BLaER1 (cell line): ENCODE results near the gene TAPT1.

Experiments
- H3K27ac ChIP-seq: shearing (Covaris generic); formaldehyde crosslinking; 2 replicates; pipeline ENCODE4 v1.8.1; 2022
- H3K27me3 ChIP-seq: shearing (Covaris generic); formaldehyde crosslinking; 2 replicates; pipeline ENCODE4 v1.8.1; 2022
- H3K36me3 ChIP-seq: shearing (Covaris generic); formaldehyde crosslinking; 2 replicates; pipeline ENCODE4 v1.8.1; 2022
- H3K4me1 ChIP-seq: shearing (Covaris generic); formaldehyde crosslinking; 2 replicates; pipeline ENCODE4 v1.8.1; 2022
- H3K4me2 ChIP-seq: shearing (Covaris generic); formaldehyde crosslinking; 2 replicates; pipeline ENCODE4 v1.8.1; 2022
- H3K4me3 ChIP-seq: shearing (Covaris generic); formaldehyde crosslinking; 2 replicates; pipeline ENCODE4 v1.8.1; 2022
- H3K9ac ChIP-seq: shearing (Covaris generic); formaldehyde crosslinking; 2 replicates; pipeline ENCODE4 v1.8.1; 2022
- H3K9me3 ChIP-seq: shearing (Covaris generic); formaldehyde crosslinking; 2 replicates; pipeline ENCODE4 v1.8.1; 2022
- H4K20me1 ChIP-seq: shearing (Covaris generic); formaldehyde crosslinking; 2 replicates; pipeline ENCODE4 v1.8.1; 2022
- Cebpa-rat ChIP-seq: shearing (Covaris generic); IDR thresholded peaks from 2 replicates; pipeline ENCODE4 v1.8.1; 2022

Gene TAPT1

DNA sequence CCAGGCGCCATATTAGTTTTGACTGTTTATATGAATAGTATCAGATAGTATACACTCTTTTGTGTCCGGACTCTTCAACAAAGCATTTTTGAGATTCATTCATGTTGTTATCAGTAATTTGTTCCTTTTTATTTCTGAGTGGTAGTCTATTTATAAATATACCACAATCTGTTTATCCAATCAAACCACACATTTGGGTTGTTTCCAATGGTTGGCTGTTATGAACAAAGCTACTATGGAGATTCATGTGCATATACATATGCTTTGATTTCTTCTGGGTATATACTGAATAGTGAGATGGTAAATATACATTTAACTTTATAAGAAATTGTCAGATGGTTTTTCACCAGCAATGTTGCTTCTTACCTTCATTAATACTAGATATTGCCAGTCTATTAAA, 36.8 kb upstream of the TAPT1 start:
- Histone ChIP-seq H3K27ac (no peak overlapping the region), H3K4me2 (peak overlapping the region; percentile 33; the same call in 1 of the 2 replicates), H3K36me3 (no peaks in the 10 kb centered on the region)

DNA sequence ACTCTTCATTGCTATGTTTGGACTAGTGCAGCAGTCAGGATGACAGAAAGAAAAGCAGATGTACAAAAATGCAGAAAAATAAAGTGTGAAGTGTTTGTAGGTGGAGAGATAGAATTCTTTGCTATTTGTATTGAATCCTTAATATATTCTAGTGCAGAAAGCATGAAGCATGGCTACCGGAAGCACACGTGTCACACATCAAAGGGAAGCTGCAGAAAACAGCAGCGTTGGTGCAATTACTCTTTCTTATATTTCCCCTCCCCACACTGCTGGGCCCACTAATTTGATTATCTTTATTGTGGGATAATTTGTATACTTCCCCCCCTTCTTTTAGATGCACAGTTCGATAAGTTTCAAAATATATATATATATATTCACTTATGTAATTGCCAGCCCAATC, 35.9 kb upstream of the TAPT1 start:
- no peak overlapping the region for H3K9ac ChIP-seq
- no peak overlapping the region for H3K27ac ChIP-seq
- no peak for TF ChIP-seq Cebpa-rat
- no peaks in the 10 kb centered on the region for H3K36me3 ChIP-seq
- peaks cover 18% of the 10 kb centered on the region for H3K4me1 ChIP-seq
- H4K20me1 ChIP-seq = no peaks in the 10 kb centered on the region
- peak overlapping the region; percentile 33 for H3K4me2 ChIP-seq
- H3K4me3 ChIP-seq = no peak overlapping the region
- no peaks in the 10 kb centered on the region for H3K27me3 ChIP-seq
- H3K9me3 ChIP-seq = no peaks in the 10 kb centered on the region; the same call in 1 of the 2 replicates

More for the DNA sequence above, 36.8 kb upstream of the TAPT1 start:
- H3K4me1 ChIP-seq = peaks cover 18% of the 10 kb centered on the region
- no peak for TF ChIP-seq Cebpa-rat
- no peaks in the 10 kb centered on the region for H3K9me3 ChIP-seq
- H3K9ac ChIP-seq = no peak overlapping the region
- no peaks in the 10 kb centered on the region for H3K27me3 ChIP-seq
- no peak overlapping the region for H3K4me3 ChIP-seq
- no peaks in the 10 kb centered on the region for H4K20me1 ChIP-seq

DNA sequence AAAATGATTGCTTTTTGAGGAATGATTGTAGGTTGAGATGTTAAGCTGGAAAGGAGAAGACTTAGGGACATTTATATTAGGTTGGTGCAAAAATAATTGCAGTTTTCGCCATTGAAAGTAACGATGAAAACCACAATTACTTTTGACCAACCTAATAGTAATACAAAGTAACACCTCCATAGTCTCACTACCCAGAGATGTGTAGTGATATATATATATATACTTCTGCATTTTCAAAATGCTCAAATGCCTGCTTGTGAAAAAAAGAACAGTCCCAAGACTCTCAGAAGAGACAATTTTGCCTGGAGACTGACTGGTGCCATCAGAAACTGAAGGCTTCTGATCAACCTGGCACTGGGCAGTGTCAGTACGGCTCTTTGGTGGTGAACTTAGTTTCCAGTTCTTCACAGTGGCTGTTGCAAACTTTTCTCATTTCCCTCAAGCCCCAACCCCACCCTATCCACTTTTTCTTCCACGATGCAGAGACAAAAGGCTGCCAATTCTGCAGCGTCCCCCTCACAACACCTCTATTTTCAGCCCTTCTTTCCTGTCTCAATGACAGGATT, 35.1 kb upstream of the TAPT1 start:
- H3K27ac ChIP-seq = no peak overlapping the region
- H3K36me3 ChIP-seq = peaks cover 3% of the 10 kb centered on the region; the same call in 1 of the 2 replicates
- peak overlapping the region; percentile 17; the same call in 1 of the 2 replicates for H3K4me2 ChIP-seq
- H3K27me3 ChIP-seq = no peaks in the 10 kb centered on the region
- no peaks in the 10 kb centered on the region for H4K20me1 ChIP-seq
- TF ChIP-seq Cebpa-rat = no peak
- H3K9ac ChIP-seq = no peak overlapping the region
- no peak overlapping the region for H3K4me3 ChIP-seq
- peaks cover 18% of the 10 kb centered on the region for H3K4me1 ChIP-seq
- H3K9me3 ChIP-seq = peaks cover 4% of the 10 kb centered on the region

GRCh38 chr4:16259889-16260246, 33.6 kb upstream of the TAPT1 start:
- H3K36me3 ChIP-seq = peaks cover 7% of the 10 kb centered on the region; the same call in 1 of the 2 replicates
- peaks cover 18% of the 10 kb centered on the region for H3K4me1 ChIP-seq
- H3K4me2 ChIP-seq = no peak overlapping the region
- no peak for TF ChIP-seq Cebpa-rat
- H3K4me3 ChIP-seq = no peak overlapping the region
- H3K27me3 ChIP-seq = no peaks in the 10 kb centered on the region
- no peaks in the 10 kb centered on the region for H4K20me1 ChIP-seq
- no peak overlapping the region for H3K27ac ChIP-seq
- H3K9ac ChIP-seq = no peak overlapping the region
- peaks cover 5% of the 10 kb centered on the region for H3K9me3 ChIP-seq

DNA sequence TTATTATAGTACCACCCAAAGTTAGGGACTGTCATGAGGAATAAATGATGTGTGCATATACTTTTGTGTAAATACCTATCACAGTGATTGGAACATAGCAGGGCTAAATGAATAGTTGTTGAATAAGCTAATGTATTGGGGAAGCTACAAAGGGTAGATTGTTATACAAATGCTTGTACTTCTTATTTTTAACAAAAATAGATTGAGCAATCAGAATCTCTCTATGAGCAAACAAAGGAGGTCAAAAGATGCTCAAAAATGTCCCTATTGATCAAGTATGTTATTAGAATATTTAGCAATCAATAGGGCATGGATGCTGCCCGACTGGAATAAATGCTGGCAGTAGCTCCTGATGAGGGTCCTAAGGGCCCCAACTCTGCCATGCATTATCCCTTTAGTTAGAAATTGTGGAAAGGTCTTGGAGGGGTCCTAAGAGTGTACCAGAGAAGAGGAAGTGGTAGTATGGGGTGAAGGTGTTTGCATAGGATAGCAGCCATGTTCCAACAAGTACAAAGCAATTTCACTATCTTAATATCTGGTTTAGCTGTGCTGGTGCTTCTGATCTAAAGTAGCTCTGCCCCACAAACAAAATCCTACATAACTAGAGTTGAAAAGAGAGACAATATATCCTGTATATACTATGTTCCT, 33.1 kb upstream of the TAPT1 start:
- H3K4me3 ChIP-seq = no peak overlapping the region
- H3K9me3 ChIP-seq = peaks cover 5% of the 10 kb centered on the region
- no peaks in the 10 kb centered on the region for H4K20me1 ChIP-seq
- H3K36me3 ChIP-seq = peaks cover 7% of the 10 kb centered on the region; the same call in 1 of the 2 replicates
- H3K4me1 ChIP-seq = peaks cover 18% of the 10 kb centered on the region
- H3K4me2 ChIP-seq = no peak overlapping the region
- H3K9ac ChIP-seq = no peak overlapping the region
- H3K27me3 ChIP-seq = no peaks in the 10 kb centered on the region
- H3K27ac ChIP-seq = no peak overlapping the region
- no peak for TF ChIP-seq Cebpa-rat

- no peak for TF ChIP-seq Cebpa-rat
- Histone ChIP-seq H3K4me3 (no peak overlapping the region), H3K4me1 (peaks cover 12% of the 10 kb centered on the region)
Measured at GRCh38 chr4:16257611-16258010, 31.3 kb upstream of the TAPT1 start.

GRCh38 chr4:16256343-16256742, 30.1 kb upstream of the TAPT1 start:
- Histone ChIP-seq H3K36me3 (peaks cover 7% of the 10 kb centered on the region; the same call in 1 of the 2 replicates), H3K4me2 (no peak overlapping the region), H3K4me1 (no peaks in the 10 kb centered on the region), H3K27me3 (no peaks in the 10 kb centered on the region), H3K9ac (no peak overlapping the region), H3K27ac (no peak overlapping the region), H4K20me1 (no peaks in the 10 kb centered on the region), H3K4me3 (no peak overlapping the region), H3K9me3 (peaks cover 5% of the 10 kb centered on the region)
- no peak for TF ChIP-seq Cebpa-rat

More at GRCh38 chr4:16257611-16258010, 31.3 kb upstream of the TAPT1 start:
- H3K4me2 ChIP-seq = no peak overlapping the region
- H4K20me1 ChIP-seq = no peaks in the 10 kb centered on the region
- H3K36me3 ChIP-seq = peaks cover 7% of the 10 kb centered on the region; the same call in 1 of the 2 replicates
- no peak overlapping the region for H3K9ac ChIP-seq
- no peaks in the 10 kb centered on the region for H3K27me3 ChIP-seq
- H3K9me3 ChIP-seq = peaks cover 5% of the 10 kb centered on the region
- no peak overlapping the region for H3K27ac ChIP-seq

GRCh38 chr4:16255730-16256129, 29.5 kb upstream of the TAPT1 start:
- no peak for TF ChIP-seq Cebpa-rat
- H3K4me2 ChIP-seq = no peak overlapping the region

DNA sequence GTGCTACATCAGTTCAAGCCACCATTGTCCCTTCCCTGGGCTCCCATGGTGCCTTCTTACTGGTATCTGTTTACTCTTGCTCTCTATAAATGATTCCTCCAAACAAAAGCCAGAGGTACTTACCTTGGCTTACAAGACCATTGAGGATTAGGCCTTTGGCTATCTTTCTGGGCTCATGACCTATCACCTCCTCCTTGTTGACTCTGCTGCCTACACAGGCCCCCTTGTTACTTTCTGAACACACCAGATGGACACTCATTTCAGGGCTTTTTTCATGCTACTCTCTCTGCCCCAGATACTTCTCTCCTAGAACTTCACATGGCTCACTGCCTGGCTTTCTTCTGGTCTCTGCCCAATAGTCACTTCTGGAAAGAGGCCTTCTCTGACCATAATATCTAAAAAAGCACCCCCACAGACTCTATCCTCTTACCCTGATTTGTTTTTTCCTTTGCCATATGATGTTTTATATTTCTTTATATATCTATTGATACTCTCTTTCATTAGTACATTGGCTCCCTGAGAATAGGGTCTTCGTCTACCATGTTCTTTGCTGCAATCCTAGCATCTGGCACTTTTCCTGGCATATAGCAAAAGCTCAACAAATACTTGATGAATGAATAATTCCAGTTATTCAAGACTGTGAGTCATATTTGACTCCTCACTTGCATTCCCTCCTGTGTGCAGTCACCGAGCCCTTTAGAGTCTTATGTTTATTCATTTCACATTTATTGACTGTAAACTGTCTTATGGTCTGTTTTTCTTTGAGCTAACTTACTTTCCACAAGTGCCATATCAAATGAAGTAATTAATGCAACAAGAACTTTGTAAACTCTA, 27.1 kb upstream of the TAPT1 start:
- Histone ChIP-seq H4K20me1 (no peaks in the 10 kb centered on the region), H3K4me2 (no peak overlapping the region), H3K27me3 (no peaks in the 10 kb centered on the region), H3K27ac (no peak overlapping the region), H3K4me1 (no peaks in the 10 kb centered on the region), H3K9ac (no peak overlapping the region), H3K36me3 (peaks cover 7% of the 10 kb centered on the region; the same call in 1 of the 2 replicates), H3K9me3 (peaks cover 5% of the 10 kb centered on the region), H3K4me3 (no peak overlapping the region)
- no peak for TF ChIP-seq Cebpa-rat

More at GRCh38 chr4:16255730-16256129, 29.5 kb upstream of the TAPT1 start:
- Histone ChIP-seq H3K4me3 (no peak overlapping the region), H3K4me1 (no peaks in the 10 kb centered on the region), H3K9ac (no peak overlapping the region), H3K36me3 (peaks cover 7% of the 10 kb centered on the region; the same call in 1 of the 2 replicates), H3K27ac (no peak overlapping the region), H3K27me3 (no peaks in the 10 kb centered on the region), H4K20me1 (no peaks in the 10 kb centered on the region), H3K9me3 (peaks cover 5% of the 10 kb centered on the region)
